ENCODE data around the gene NAA10.
A peak's percentile ranks its signal among the peaks of the same experiment; 100 is the strongest.

The NAA10 gene

GRCh38 chrX:153932220-153932915 lies 2.5 kb downstream of the NAA10 start:
- no peak for DNase-seq (ENCODE audit: low spot score)
- ChIA-PET POLR2A (ENCODE audit: low non-redundant PET) (no interaction called here), CTCF (no interaction called here)
- peak overlapping the region; percentile 96; the same call in 1 of the 2 replicates for H3K27ac ChIP-seq
- TF ChIP-seq CTCF (conservative IDR thresholded peaks at IDR 0.05; ENCODE audit: low read depth): no peak

GRCh38 chrX:153931748-153932147 lies 3.1 kb downstream of the NAA10 start:
- H3K27ac ChIP-seq: peak overlapping the region; percentile 96
- ChIA-PET POLR2A (ENCODE audit: low non-redundant PET) (no interaction called here), CTCF (no interaction called here)
- TF ChIP-seq CTCF (conservative IDR thresholded peaks at IDR 0.05; ENCODE audit: low read depth): no peak
- DNase-seq (ENCODE audit: low spot score): no peak

- H3K27ac ChIP-seq: peak overlapping the region; percentile 96
- TF ChIP-seq CTCF (conservative IDR thresholded peaks at IDR 0.05; ENCODE audit: low read depth): no peak
- POLR2A ChIA-PET (ENCODE audit: low non-redundant PET): no interaction called here
- CTCF ChIA-PET: no interaction called here
- no peak for DNase-seq (ENCODE audit: low spot score)
Measured at GRCh38 chrX:153931151-153931550, 3.7 kb downstream of the NAA10 start.

- H3K27ac ChIP-seq: peak overlapping the region; percentile 96
- no peak for DNase-seq (ENCODE audit: low spot score)
- ChIA-PET POLR2A (ENCODE audit: low non-redundant PET) (no interaction called here), CTCF (no interaction called here)
- no peak for TF ChIP-seq CTCF (conservative IDR thresholded peaks at IDR 0.05; ENCODE audit: low read depth)
Measured at GRCh38 chrX:153930011-153930910, 4.6 kb downstream of the NAA10 start.

- POLR2A ChIA-PET (ENCODE audit: low non-redundant PET): no interaction called here
- H3K27ac ChIP-seq: peak overlapping the region; percentile 96
- no peak for DNase-seq (ENCODE audit: low spot score)
- CTCF ChIA-PET: no interaction called here
- TF ChIP-seq CTCF (conservative IDR thresholded peaks at IDR 0.05; ENCODE audit: low read depth): no peak
Measured at GRCh38 chrX:153929576-153929975, 5.3 kb downstream of the NAA10 start.

GRCh38 chrX:153928846-153929245 lies 6.0 kb downstream of the NAA10 start:
- peak overlapping the region; percentile 96 for H3K27ac ChIP-seq
- DNase-seq (ENCODE audit: low spot score): no peak
- ChIA-PET CTCF (no interaction called here), POLR2A (ENCODE audit: low non-redundant PET) (interaction anchor here (0.5 to 1.4 kb wide), 4 partner anchors 18 to 134 kb away, joined by 3 to 4 read pairs (median 4); partner anchors contain the start of genes IDH3G and SSR4)
- TF ChIP-seq CTCF (conservative IDR thresholded peaks at IDR 0.05; ENCODE audit: low read depth): no peak
